Muscle of leg (tissue), 11 donors: ENCODE results near the gene SMARCD3. TPM values are rescaled to one million over a fixed set of nuclear protein-coding genes. Genes with fewer than 3 reads are reported as not detected.

Experiments used
- DNase-seq: peaks from one replicate; pipeline ENCODE4 v3.0.0; 2013
- H3K27ac ChIP-seq: one replicate; pipeline ENCODE4 v1.5.1; 2013; ENCODE audit warnings: mild to moderate bottlenecking, low read length, control low read depth
- H3K27me3 ChIP-seq: one replicate; pipeline ENCODE4 v1.6.1; 2013; ENCODE audit warnings: low read length; ENCODE audit not compliant: control insufficient read depth, insufficient read depth
- H3K36me3 ChIP-seq: one replicate; pipeline ENCODE4 v1.6.1; 2013; ENCODE audit warnings: low read length; ENCODE audit not compliant: control insufficient read depth, insufficient read depth
- H3K4me1 ChIP-seq: one replicate; pipeline ENCODE4 v1.6.1; 2013; ENCODE audit warnings: low read length; ENCODE audit not compliant: control insufficient read depth, insufficient read depth
- H3K4me3 ChIP-seq: one replicate; pipeline ENCODE4 v1.5.1; 2013; ENCODE audit warnings: low read length, control low read depth
- H3K9me3 ChIP-seq: replicated peaks from 2 replicates; pipeline ENCODE4 v1.6.1; 2013; ENCODE audit warnings: low read depth, low read length; ENCODE audit not compliant: control insufficient read depth
- WGBS: methylation state at CpG from one replicate; pipeline ENCODE4 v1.1.5; 2013; ENCODE audit warnings: missing lambda C conversion rate; ENCODE audit not compliant: insufficient coverage; 5-methylcytosine and 5-hydroxymethylcytosine counted together
- polyA plus RNA-seq, 8 donors: library from polyadenylated mRNA; unstranded; fragments of 120-200 nt; gene quantifications; one replicate each; pipeline versions ENCODE4 v1.2.1 to v1.2.3, GENCODE V29; 2013; ENCODE audit warnings: inconsistent platforms in 1 of 8, low replicate concordance in 1 of 8; ENCODE audit not compliant: insufficient read length in 8 of 8, insufficient read depth in 1 of 8
- total RNA-seq: library from RNA; stranded (reverse); fragments of 120-200 nt; gene quantifications from one replicate; pipeline ENCODE4 v1.2.4, GENCODE V29; 2013

SMARCD3 gene
- total and polyA plus RNA-seq, 9 donors = 106 to 180 (median 137) TPM

- H3K4me1 ChIP-seq = peaks cover 22% of the 10 kb centered on the region
- no peaks in the 10 kb centered on the region for H3K36me3 ChIP-seq
- H3K27ac ChIP-seq = no peak overlapping the region
- WGBS = no CpG with 5 or more reads among the region's 4 CpGs
- peaks cover 2% of the 10 kb centered on the region for H3K27me3 ChIP-seq
- no peak overlapping the region for H3K4me3 ChIP-seq
- DNase-seq = no peak
- no peaks in the 10 kb centered on the region for H3K9me3 ChIP-seq
Observed at GRCh38 chr7:151189038-151189437, 59.5 kb downstream of the SMARCD3 start.

Other genes with a start within 250 kb of the SMARCD3 start
- 0.22 TPM for gene ATG9B, start 224.2 kb downstream of the SMARCD3 start, total RNA-seq
- 1 to 10 TPM in 6 of 8 donors, under 1 TPM in 2; 0.92 to 3.0 (median 1.4) TPM for gene ATG9B, start 224.2 kb downstream of the SMARCD3 start, polyA plus RNA-seq
- 13.4 TPM for gene ABCB8, start 220.2 kb downstream of the SMARCD3 start, total RNA-seq
- gene ABCB8, start 220.2 kb downstream of the SMARCD3 start, polyA plus RNA-seq = 10 to 100 TPM; 12.8 to 26.5 (median 19.2) TPM
- 1.3 TPM for gene ASIC3, start 200.2 kb downstream of the SMARCD3 start, total RNA-seq
- gene ASIC3, start 200.2 kb downstream of the SMARCD3 start, polyA plus RNA-seq = 1 to 10 TPM; 2.0 to 9.2 (median 4.6) TPM
- gene CDK5, start 190.8 kb downstream of the SMARCD3 start, total RNA-seq = 10.2 TPM
- 10 to 100 TPM in 5 of 8 donors, 1 to 10 TPM in 3; 8.2 to 12.2 (median 10.2) TPM for gene CDK5, start 190.8 kb downstream of the SMARCD3 start, polyA plus RNA-seq
- 41.0 TPM for gene SLC4A2, start 189.1 kb downstream of the SMARCD3 start, total RNA-seq
- 10 to 100 TPM; 58.3 to 78.1 (median 65.7) TPM for gene SLC4A2, start 189.1 kb downstream of the SMARCD3 start, polyA plus RNA-seq
- gene FASTK, start 167.9 kb downstream of the SMARCD3 start, total RNA-seq = 65.2 TPM
- gene FASTK, start 167.9 kb downstream of the SMARCD3 start, polyA plus RNA-seq = 10 to 100 TPM; 74.3 to 90.1 (median 84.2) TPM
- gene TMUB1, start 165.2 kb downstream of the SMARCD3 start, total RNA-seq = 19.0 TPM
- gene TMUB1, start 165.2 kb downstream of the SMARCD3 start, polyA plus RNA-seq = 10 to 100 TPM; 29.8 to 51.2 (median 35.9) TPM
- 37.0 TPM for gene AGAP3, start 162.2 kb downstream of the SMARCD3 start, total RNA-seq
- 10 to 100 TPM; 64.5 to 95.4 (median 76.3) TPM for gene AGAP3, start 162.2 kb downstream of the SMARCD3 start, polyA plus RNA-seq
- 0.44 TPM for gene GBX1, start 81.0 kb downstream of the SMARCD3 start, total RNA-seq
- 1 to 10 TPM in 5 of 8 donors, under 1 TPM in 3; 0.59 to 2.5 (median 1.5) TPM for gene GBX1, start 81.0 kb downstream of the SMARCD3 start, polyA plus RNA-seq
- gene ASB10, start 61.4 kb downstream of the SMARCD3 start, total RNA-seq = 3.1 TPM
- gene ASB10, start 61.4 kb downstream of the SMARCD3 start, polyA plus RNA-seq = 1 to 10 TPM; 1.3 to 5.7 (median 3.0) TPM
- not detected for gene H2BK1, start 38.2 kb downstream of the SMARCD3 start, total RNA-seq
- not detected for gene H2BK1, start 38.2 kb downstream of the SMARCD3 start, polyA plus RNA-seq
- gene ABCF2, start 21.5 kb downstream of the SMARCD3 start, total RNA-seq = 18.5 TPM
- 10 to 100 TPM; 17.3 to 21.1 (median 18.5) TPM for gene ABCF2, start 21.5 kb downstream of the SMARCD3 start, polyA plus RNA-seq
- 21.9 TPM for gene CHPF2, start 16.2 kb downstream of the SMARCD3 start, total RNA-seq
- 10 to 100 TPM; 20.1 to 32.6 (median 23.4) TPM for gene CHPF2, start 16.2 kb downstream of the SMARCD3 start, polyA plus RNA-seq
- gene NUB1, start 93.1 kb upstream of the SMARCD3 start, total RNA-seq = 25.6 TPM
- gene NUB1, start 93.1 kb upstream of the SMARCD3 start, polyA plus RNA-seq = 10 to 100 TPM; 29.2 to 40.6 (median 33.2) TPM
- 3.4 TPM for gene WDR86, start 161.3 kb upstream of the SMARCD3 start, total RNA-seq
- gene WDR86, start 161.3 kb upstream of the SMARCD3 start, polyA plus RNA-seq = 10 to 100 TPM in 1 of 8 donors, 1 to 10 TPM in 7; 2.8 to 11.0 (median 5.8) TPM
- 0.09 TPM for gene CRYGN, start 191.4 kb upstream of the SMARCD3 start, total RNA-seq
- under 1 TPM in 5 of 8 donors, not detected in 3; 0.05 to 0.41 (median 0.15) TPM for gene CRYGN, start 191.4 kb upstream of the SMARCD3 start, polyA plus RNA-seq